BE2C (cell line): ENCODE results near the gene AGPAT4.

Experiments used
- DNase-seq: peaks from one replicate; pipeline ENCODE4 v3.0.0-alpha.2; 2020
- H3K27me3 ChIP-seq: fragments of 250-450 bp; sonication (Bioruptor Pico); 2 replicates; pipeline ENCODE4 v1.5.1; 2020; ENCODE audit warnings: mild to moderate bottlenecking
- H3K36me3 ChIP-seq: fragments of 250-450 bp; sonication (Bioruptor Pico); 2 replicates; pipeline ENCODE4 v1.5.1; 2020; ENCODE audit warnings: mild to moderate bottlenecking
- H3K4me1 ChIP-seq: fragments of 250-450 bp; sonication (Bioruptor Pico); 2 replicates; pipeline ENCODE4 v1.5.1; 2020
- H3K4me3 ChIP-seq: 2 replicates; pipeline ENCODE4 v1.5.1; 2011; ENCODE audit warnings: low read depth, low read length
- H3K9me3 ChIP-seq: fragments of 250-450 bp; sonication (Bioruptor Pico); 2 replicates; pipeline ENCODE4 v1.5.1; 2020
- CTCF ChIP-seq: IDR thresholded peaks from 2 replicates; pipeline ENCODE4 v1.5.1; 2012; ENCODE audit warnings: mild to moderate bottlenecking, low read depth, low read length

The AGPAT4 gene

GRCh38 chr6:161134550-161135298, 139.1 kb downstream of the AGPAT4 start:
- Histone ChIP-seq H3K9me3 (no peaks in the 10 kb centered on the region), H3K4me1 (no peaks in the 10 kb centered on the region), H3K4me3 (no peak overlapping the region), H3K36me3 (peaks cover 12% of the 10 kb centered on the region), H3K27me3 (no peaks in the 10 kb centered on the region)
- DNase-seq = no peak
- no peak for TF ChIP-seq CTCF

GRCh38 chr6:161133963-161134362, 139.9 kb downstream of the AGPAT4 start:
- no peak for TF ChIP-seq CTCF
- peaks cover 12% of the 10 kb centered on the region for H3K36me3 ChIP-seq
- H3K9me3 ChIP-seq = no peaks in the 10 kb centered on the region
- no peaks in the 10 kb centered on the region for H3K4me1 ChIP-seq
- no peak overlapping the region for H3K4me3 ChIP-seq
- DNase-seq = no peak
- H3K27me3 ChIP-seq = no peaks in the 10 kb centered on the region

DNA sequence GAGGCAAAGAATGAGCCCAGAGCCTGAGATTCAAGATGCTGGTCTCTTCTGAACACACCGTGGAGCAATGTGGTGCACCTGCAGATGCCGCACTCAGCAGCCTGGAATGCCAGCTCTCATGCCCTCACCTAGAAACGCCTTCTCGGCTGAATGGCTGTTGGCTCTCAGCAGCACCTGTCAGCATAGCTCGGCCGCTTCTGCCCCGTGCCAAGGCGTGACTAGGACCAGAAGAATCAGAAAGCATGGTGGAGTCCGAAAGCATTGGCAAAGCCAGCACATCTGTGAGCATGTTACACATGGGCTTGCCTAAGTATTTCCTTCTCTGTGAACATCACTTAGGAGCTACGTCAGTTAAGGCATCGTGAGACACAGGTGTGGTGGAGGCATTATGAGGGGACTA, 141.5 kb downstream of the AGPAT4 start:
- no peak for DNase-seq
- H3K36me3 ChIP-seq = peaks cover 12% of the 10 kb centered on the region
- no peaks in the 10 kb centered on the region for H3K9me3 ChIP-seq
- no peak overlapping the region for H3K4me3 ChIP-seq
- H3K4me1 ChIP-seq = no peaks in the 10 kb centered on the region
- no peak for TF ChIP-seq CTCF
- no peaks in the 10 kb centered on the region for H3K27me3 ChIP-seq

DNA sequence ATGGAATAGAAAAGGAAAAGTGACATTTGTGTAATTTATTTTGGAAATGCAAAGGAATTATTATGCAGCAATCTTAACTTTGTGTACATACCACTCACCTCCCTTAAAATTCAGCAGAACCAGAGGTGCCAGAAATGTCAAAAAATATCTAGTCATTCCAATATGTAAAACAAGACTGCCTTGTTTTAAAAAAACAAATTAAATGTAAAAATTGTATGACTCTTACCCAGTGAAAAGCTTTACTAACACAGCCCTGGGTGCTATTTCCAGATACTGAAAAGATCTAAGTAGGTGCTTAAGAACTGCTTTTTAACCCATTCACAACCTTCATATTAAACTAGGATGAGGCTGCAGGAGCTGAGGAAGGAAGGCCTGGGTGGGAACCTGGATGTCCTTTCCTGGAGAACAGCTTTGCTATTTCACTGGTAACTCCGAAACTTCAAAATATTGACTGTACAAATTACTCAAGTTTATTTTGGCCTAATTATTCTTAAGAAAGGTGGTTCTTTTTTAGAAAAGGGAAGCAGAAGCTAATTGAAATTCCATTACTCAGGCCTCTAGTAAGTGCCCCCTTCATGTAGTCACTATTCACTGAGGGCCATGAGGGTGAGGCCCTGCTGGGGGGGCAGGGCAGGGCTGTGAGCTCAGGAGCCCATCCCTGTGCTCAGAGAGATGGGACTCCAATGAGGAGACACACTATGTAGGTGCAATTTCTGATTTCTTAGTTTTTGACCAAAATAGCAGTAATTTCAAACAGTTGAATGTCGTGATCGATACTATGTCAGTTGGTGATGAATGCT, 142.7 kb downstream of the AGPAT4 start:
- no peaks in the 10 kb centered on the region for H3K4me1 ChIP-seq
- no peaks in the 10 kb centered on the region for H3K27me3 ChIP-seq
- H3K4me3 ChIP-seq = no peak overlapping the region
- no peaks in the 10 kb centered on the region; the same call in 1 of the 2 replicates for H3K9me3 ChIP-seq
- peaks cover 15% of the 10 kb centered on the region for H3K36me3 ChIP-seq
- no peak for TF ChIP-seq CTCF
- DNase-seq = no peak

GRCh38 chr6:161130541-161130940, 143.3 kb downstream of the AGPAT4 start:
- no peak for TF ChIP-seq CTCF
- H3K4me1 ChIP-seq = no peaks in the 10 kb centered on the region
- H3K9me3 ChIP-seq = no peaks in the 10 kb centered on the region; the same call in 1 of the 2 replicates
- no peak overlapping the region for H3K4me3 ChIP-seq
- H3K27me3 ChIP-seq = no peaks in the 10 kb centered on the region
- no peak for DNase-seq
- H3K36me3 ChIP-seq = peaks cover 12% of the 10 kb centered on the region

- DNase-seq = no peak
- no peak for TF ChIP-seq CTCF
- no peaks in the 10 kb centered on the region for H3K4me1 ChIP-seq
- peaks cover 7% of the 10 kb centered on the region for H3K36me3 ChIP-seq
- no peak overlapping the region for H3K4me3 ChIP-seq
- H3K9me3 ChIP-seq = no peaks in the 10 kb centered on the region; the same call in 1 of the 2 replicates
- H3K27me3 ChIP-seq = no peaks in the 10 kb centered on the region
Observed at GRCh38 chr6:161128680-161129196, 145.1 kb downstream of the AGPAT4 start.
